Stimulated activated CD8-positive, alpha-beta memory T cell treated with anti-CD3 and anti-CD28 coated beads, Interleukin-15, amount 100 ng/mL, for 24 hours (primary cell): ENCODE measurements around the gene KCNN3.

Experiments
- DNase-seq: peaks from one replicate; pipeline ENCODE4 v3.0.0-alpha.2; 2020; ENCODE audit warnings: low read depth

KCNN3 gene

GRCh38 chr1:154749078-154749760, 120.9 kb downstream of the KCNN3 start:
- no peak for DNase-seq

- no peak for DNase-seq
Measured at GRCh38 chr1:154748405-154748775, 121.7 kb downstream of the KCNN3 start.

- DNase-seq, result no peak
Measured at GRCh38 chr1:154747740-154748404, 122.2 kb downstream of the KCNN3 start.

GRCh38 chr1:154747380-154747739, 122.7 kb downstream of the KCNN3 start:
- no peak for DNase-seq

GRCh38 chr1:154746622-154747299, 123.3 kb downstream of the KCNN3 start:
- DNase-seq, result no peak

- no peak for DNase-seq
Measured at GRCh38 chr1:154745750-154746425, 124.2 kb downstream of the KCNN3 start.

- DNase-seq, result no peak
Measured at GRCh38 chr1:154745286-154745731, 124.8 kb downstream of the KCNN3 start.

- DNase-seq, result no peak
Measured at GRCh38 chr1:154744352-154745035, 125.6 kb downstream of the KCNN3 start.

- DNase-seq, result no peak
Measured at GRCh38 chr1:154743526-154744036, 126.5 kb downstream of the KCNN3 start.

- no peak for DNase-seq
Measured at GRCh38 chr1:154742606-154743005, 127.5 kb downstream of the KCNN3 start.

GRCh38 chr1:154741741-154742495, 128.2 kb downstream of the KCNN3 start:
- DNase-seq, result no peak

GRCh38 chr1:154741327-154741726, 128.8 kb downstream of the KCNN3 start:
- DNase-seq, result no peak

- DNase-seq, result no peak
Measured at GRCh38 chr1:154739654-154740053, 130.4 kb downstream of the KCNN3 start.

GRCh38 chr1:154736841-154737240, 133.2 kb downstream of the KCNN3 start:
- no peak for DNase-seq

GRCh38 chr1:154735804-154736168, 134.3 kb downstream of the KCNN3 start:
- no peak for DNase-seq

- DNase-seq, result no peak
Measured at GRCh38 chr1:154735061-154735803, 134.8 kb downstream of the KCNN3 start.

GRCh38 chr1:154733621-154734020, 136.5 kb downstream of the KCNN3 start:
- no peak for DNase-seq

GRCh38 chr1:154730986-154731489, 139.0 kb downstream of the KCNN3 start:
- DNase-seq, result no peak

GRCh38 chr1:154730259-154730658, 139.8 kb downstream of the KCNN3 start:
- no peak for DNase-seq

- no peak for DNase-seq
Measured at GRCh38 chr1:154729577-154729976, 140.5 kb downstream of the KCNN3 start.
